ENCODE data around the gene GJB4.

DNA sequence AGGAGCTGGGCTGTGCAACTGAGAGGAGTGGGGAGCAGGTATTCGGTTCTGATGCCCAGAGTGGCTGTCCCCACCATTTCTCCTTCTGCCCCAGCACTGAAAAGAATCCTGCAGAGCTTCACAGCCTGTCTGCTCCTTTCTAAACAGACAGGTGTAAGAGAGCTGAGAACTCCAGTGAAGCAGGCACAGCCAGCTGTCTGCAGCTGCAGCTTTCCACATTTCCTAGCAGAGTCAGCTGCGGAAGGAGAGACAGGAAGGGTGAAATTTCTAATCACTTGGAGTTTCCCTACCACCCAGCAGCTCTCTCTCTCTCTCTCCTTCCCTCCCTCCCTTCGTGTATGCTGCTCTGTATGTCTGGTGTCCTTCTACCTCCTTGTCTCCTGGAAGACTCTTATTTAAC is 45.2 kb upstream of the GJB4 start:
- no peak for TF ChIP-seq POLR2A (IDR thresholded peaks at IDR 0.05; ENCODE audit: low read depth, low read length)
- TF ChIP-seq POLR2AphosphoS5 (IDR thresholded peaks at IDR 0.05; ENCODE audit: low read depth, low read length) = no peak

Measured in GM12892 (cell line).